Measurements from ENCODE around the gene METAP1.
A peak's percentile ranks its signal among the peaks of the same experiment; 100 is the strongest.
"Not testable (repeated sequence)": the region's sequence is repeated elsewhere in the genome, so short reads cannot be mapped to it uniquely, and the experiment has no call there.

The METAP1 gene

GRCh38 chr4:98969878-98970785 lies 25.4 kb upstream of the METAP1 start:
- Histone ChIP-seq H3K4me3 (ENCODE audit: low read length) (no peak overlapping the region), H3K27me3 (ENCODE audit: control insufficient read depth, insufficient read depth, low read length) (no peaks in the 10 kb centered on the region), H3K9me3 (replicated peaks; ENCODE audit: low read length) (no peaks in the 10 kb centered on the region), H3K9ac (ENCODE audit: low read depth, low read length) (no peak overlapping the region), H3K36me3 (ENCODE audit: insufficient read depth, low read length) (no peaks in the 10 kb centered on the region), H3K4me2 (ENCODE audit: low read length) (no peak overlapping the region), H3K4me1 (ENCODE audit: control insufficient read depth, insufficient read depth, low read length) (no peaks in the 10 kb centered on the region)

- Histone ChIP-seq H3K9me3 (replicated peaks; ENCODE audit: low read length) (no peaks in the 10 kb centered on the region), H3K4me2 (ENCODE audit: low read length) (no peak overlapping the region), H3K9ac (ENCODE audit: low read depth, low read length) (no peak overlapping the region), H3K4me3 (ENCODE audit: low read length) (no peak overlapping the region), H3K36me3 (ENCODE audit: insufficient read depth, low read length) (no peaks in the 10 kb centered on the region), H3K4me1 (ENCODE audit: control insufficient read depth, insufficient read depth, low read length) (peaks cover 4% of the 10 kb centered on the region), H3K27me3 (ENCODE audit: control insufficient read depth, insufficient read depth, low read length) (no peaks in the 10 kb centered on the region)
These were observed 18.8 kb upstream of the METAP1 start for GRCh38 chr4:98976716-98977115.

- Histone ChIP-seq H3K36me3 (ENCODE audit: insufficient read depth, low read length) (no peaks in the 10 kb centered on the region), H3K27me3 (ENCODE audit: control insufficient read depth, insufficient read depth, low read length) (no peaks in the 10 kb centered on the region), H3K9me3 (replicated peaks; ENCODE audit: low read length) (no peaks in the 10 kb centered on the region), H3K4me2 (ENCODE audit: low read length) (no peak overlapping the region), H3K4me1 (ENCODE audit: control insufficient read depth, insufficient read depth, low read length) (peaks cover 4% of the 10 kb centered on the region), H3K9ac (ENCODE audit: low read depth, low read length) (no peak overlapping the region), H3K4me3 (ENCODE audit: low read length) (no peak overlapping the region)
These were observed 18.0 kb upstream of the METAP1 start for GRCh38 chr4:98977557-98977956.

- H3K36me3 ChIP-seq (ENCODE audit: insufficient read depth, low read length), result no peaks in the 10 kb centered on the region
- no peak overlapping the region for H3K4me3 ChIP-seq (ENCODE audit: low read length)
- H3K27me3 ChIP-seq (ENCODE audit: control insufficient read depth, insufficient read depth, low read length), result no peaks in the 10 kb centered on the region
- no peaks in the 10 kb centered on the region for H3K9me3 ChIP-seq (replicated peaks; ENCODE audit: low read length)
- no peak overlapping the region for H3K9ac ChIP-seq (ENCODE audit: low read depth, low read length)
- H3K4me1 ChIP-seq (ENCODE audit: control insufficient read depth, insufficient read depth, low read length), result no peaks in the 10 kb centered on the region
- no peak overlapping the region for H3K4me2 ChIP-seq (ENCODE audit: low read length)
These were observed 7.8 kb upstream of the METAP1 start for GRCh38 chr4:98987720-98988119.

- not testable (repeated sequence) for H3K9ac ChIP-seq (ENCODE audit: low read depth, low read length)
These were observed 2.7 kb upstream of the METAP1 start for GRCh38 chr4:98992835-98993234.

GRCh38 chr4:98993419-98994071 lies 2.0 kb upstream of the METAP1 start:
- Histone ChIP-seq H3K4me1 (ENCODE audit: control insufficient read depth, insufficient read depth, low read length) (peaks cover 6% of the 10 kb centered on the region), H3K4me3 (ENCODE audit: low read length) (no peak overlapping the region), H3K9ac (ENCODE audit: low read depth, low read length) (no peak overlapping the region), H3K27me3 (ENCODE audit: control insufficient read depth, insufficient read depth, low read length) (no peaks in the 10 kb centered on the region), H3K4me2 (ENCODE audit: low read length) (no peak overlapping the region), H3K36me3 (ENCODE audit: insufficient read depth, low read length) (no peaks in the 10 kb centered on the region), H3K9me3 (replicated peaks; ENCODE audit: low read length) (no peaks in the 10 kb centered on the region)

More at GRCh38 chr4:98992835-98993234, 2.7 kb upstream of the METAP1 start:
- H3K4me3 ChIP-seq (ENCODE audit: low read length); H3K36me3 ChIP-seq (ENCODE audit: insufficient read depth, low read length); H3K4me1 ChIP-seq (ENCODE audit: control insufficient read depth, insufficient read depth, low read length); H3K4me2 ChIP-seq (ENCODE audit: low read length); H3K27me3 ChIP-seq (ENCODE audit: control insufficient read depth, insufficient read depth, low read length); H3K9me3 ChIP-seq (replicated peaks; ENCODE audit: low read length): not testable (repeated sequence)

GRCh38 chr4:98994474-98995182 lies 893 bp upstream of the METAP1 start:
- no peaks in the 10 kb centered on the region for H3K27me3 ChIP-seq (ENCODE audit: control insufficient read depth, insufficient read depth, low read length)
- H3K4me3 ChIP-seq (ENCODE audit: low read length), result peak overlapping the region; percentile 70
- H3K4me1 ChIP-seq (ENCODE audit: control insufficient read depth, insufficient read depth, low read length), result peaks cover 6% of the 10 kb centered on the region
- peak overlapping the region; percentile 71 for H3K9ac ChIP-seq (ENCODE audit: low read depth, low read length)
- H3K36me3 ChIP-seq (ENCODE audit: insufficient read depth, low read length), result no peaks in the 10 kb centered on the region
- H3K9me3 ChIP-seq (replicated peaks; ENCODE audit: low read length), result no peaks in the 10 kb centered on the region
- peak overlapping the region; percentile 81 for H3K4me2 ChIP-seq (ENCODE audit: low read length)

- no peaks in the 10 kb centered on the region for H3K27me3 ChIP-seq (ENCODE audit: control insufficient read depth, insufficient read depth, low read length)
- H3K9me3 ChIP-seq (replicated peaks; ENCODE audit: low read length), result no peaks in the 10 kb centered on the region
- peak overlapping the region; percentile 90 for H3K4me2 ChIP-seq (ENCODE audit: low read length)
- H3K4me1 ChIP-seq (ENCODE audit: control insufficient read depth, insufficient read depth, low read length), result peaks cover 6% of the 10 kb centered on the region
- peak overlapping the region; percentile 100 for H3K4me3 ChIP-seq (ENCODE audit: low read length)
- peak overlapping the region; percentile 93 for H3K9ac ChIP-seq (ENCODE audit: low read depth, low read length)
- no peaks in the 10 kb centered on the region for H3K36me3 ChIP-seq (ENCODE audit: insufficient read depth, low read length)
These were observed 689 bp downstream of the METAP1 start for GRCh38 chr4:98996056-98996764.

GRCh38 chr4:98996765-98997068 lies 1.2 kb downstream of the METAP1 start:
- Histone ChIP-seq H3K27me3 (ENCODE audit: control insufficient read depth, insufficient read depth, low read length) (no peaks in the 10 kb centered on the region), H3K9ac (ENCODE audit: low read depth, low read length) (peak overlapping the region; percentile 93), H3K9me3 (replicated peaks; ENCODE audit: low read length) (no peaks in the 10 kb centered on the region), H3K4me1 (ENCODE audit: control insufficient read depth, insufficient read depth, low read length) (peaks cover 6% of the 10 kb centered on the region), H3K36me3 (ENCODE audit: insufficient read depth, low read length) (no peaks in the 10 kb centered on the region), H3K4me3 (ENCODE audit: low read length) (peak overlapping the region; percentile 100), H3K4me2 (ENCODE audit: low read length) (peak overlapping the region; percentile 90)

GRCh38 chr4:98997166-98997565 lies 1.6 kb downstream of the METAP1 start:
- Histone ChIP-seq H3K4me3 (ENCODE audit: low read length) (peak overlapping the region; percentile 100), H3K4me2 (ENCODE audit: low read length) (peak overlapping the region; percentile 90), H3K36me3 (ENCODE audit: insufficient read depth, low read length) (no peaks in the 10 kb centered on the region), H3K9ac (ENCODE audit: low read depth, low read length) (no peak overlapping the region), H3K4me1 (ENCODE audit: control insufficient read depth, insufficient read depth, low read length) (peaks cover 6% of the 10 kb centered on the region), H3K9me3 (replicated peaks; ENCODE audit: low read length) (no peaks in the 10 kb centered on the region), H3K27me3 (ENCODE audit: control insufficient read depth, insufficient read depth, low read length) (no peaks in the 10 kb centered on the region)

GRCh38 chr4:98998551-98998950 lies 3.0 kb downstream of the METAP1 start:
- no peaks in the 10 kb centered on the region for H3K36me3 ChIP-seq (ENCODE audit: insufficient read depth, low read length)
- H3K27me3 ChIP-seq (ENCODE audit: control insufficient read depth, insufficient read depth, low read length), result no peaks in the 10 kb centered on the region
- H3K9me3 ChIP-seq (replicated peaks; ENCODE audit: low read length), result no peaks in the 10 kb centered on the region
- no peak overlapping the region for H3K4me2 ChIP-seq (ENCODE audit: low read length)
- peaks cover 6% of the 10 kb centered on the region for H3K4me1 ChIP-seq (ENCODE audit: control insufficient read depth, insufficient read depth, low read length)
- no peak overlapping the region for H3K9ac ChIP-seq (ENCODE audit: low read depth, low read length)
- H3K4me3 ChIP-seq (ENCODE audit: low read length), result no peak overlapping the region
